Thymus (tissue), 11 donors: Measurements from ENCODE around the gene PARD3. TPM values are rescaled to one million over a fixed set of nuclear protein-coding genes. Genes with fewer than 3 reads are reported as not detected.

Experiments used
- DNase-seq, 9 donors: peaks; one replicate each; pipeline ENCODE4 v3.0.0-alpha.2; 2013; ENCODE audit warnings: low spot score in 9 of 9, low read depth in 6 of 9, missing footprints in 1 of 9
- H3K27ac ChIP-seq, 2 donors: one replicate each; pipeline ENCODE4 v1.5.1; 2013; ENCODE audit warnings: control low read depth in 1 of 2, low read depth in 1 of 2, low read length in 1 of 2, mild to moderate bottlenecking in 1 of 2, moderate library complexity in 1 of 2
- H3K27me3 ChIP-seq, 2 donors: one replicate each; pipeline ENCODE4 v1.5.1; 2013; ENCODE audit warnings: low read length in 1 of 2; ENCODE audit not compliant: control insufficient read depth in 2 of 2, insufficient read depth in 1 of 2
- H3K36me3 ChIP-seq, 2 donors: one replicate each; pipeline ENCODE4 v1.5.1; 2013; ENCODE audit warnings: low read length in 1 of 2, mild to moderate bottlenecking in 1 of 2, moderate library complexity in 1 of 2; ENCODE audit not compliant: control insufficient read depth in 2 of 2, insufficient read depth in 2 of 2
- H3K4me1 ChIP-seq, 2 donors: one replicate each; pipeline ENCODE4 v1.5.1; 2013; ENCODE audit warnings: low read length in 2 of 2; ENCODE audit not compliant: control insufficient read depth in 2 of 2, insufficient read depth in 2 of 2
- H3K4me3 ChIP-seq, 2 donors: one replicate each; pipeline ENCODE4 v1.5.1; 2013; ENCODE audit warnings: low read length in 2 of 2, control low read depth in 1 of 2, mild to moderate bottlenecking in 1 of 2
- H3K9me3 ChIP-seq, 2 donors: one replicate each; pipeline ENCODE4 v1.5.1; 2013; ENCODE audit warnings: low read length in 1 of 2, mild to moderate bottlenecking in 1 of 2; ENCODE audit not compliant: control insufficient read depth in 2 of 2, insufficient read depth in 1 of 2
- WGBS: extraction: QIAGEN DNeasy Blood & Tissue Kit; methylation state at CpG from one replicate; pipeline ENCODE4 v1.1.7; 2013; 5-methylcytosine and 5-hydroxymethylcytosine counted together
- polyA plus RNA-seq: library from polyadenylated mRNA; stranded (reverse); fragments of 200-250 nt; gene quantifications from one replicate; pipeline ENCODE4 v1.2.3, GENCODE V29; 2013
- total RNA-seq: library from RNA; stranded (reverse); fragments of 120-200 nt; gene quantifications from one replicate; pipeline ENCODE4 v1.2.4, GENCODE V29; 2013
- donor health status: healthy.

PARD3 gene
- total and polyA plus RNA-seq, 2 donors: 13.3 to 23.5 TPM

DNA sequence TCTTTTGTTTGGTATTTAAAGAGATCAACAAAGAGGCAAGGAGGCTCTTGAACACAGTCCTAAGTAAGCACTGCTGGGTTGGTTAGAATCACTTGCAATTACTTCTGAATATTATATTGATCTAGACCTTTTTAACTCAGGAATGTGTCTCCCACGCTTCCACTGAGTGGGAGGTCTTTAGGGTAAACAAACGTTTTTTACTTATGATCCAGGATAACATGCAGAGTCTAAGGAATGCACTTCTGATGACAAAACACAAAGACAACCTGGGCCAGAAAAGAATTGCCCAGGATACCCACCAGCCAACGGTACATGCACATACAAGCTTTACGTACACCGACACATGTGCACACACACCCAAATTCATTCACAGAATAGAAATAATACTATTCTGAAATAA lies 626.9 kb downstream of the PARD3 start:
- no peak overlapping the region for H3K27ac ChIP-seq
- no peaks in the 10 kb centered on the region for H3K27me3 ChIP-seq
- DNase-seq: no peak
- H3K4me1 ChIP-seq: peaks cover 0 to 8% of the 10 kb centered on the region in 2 donors
- no peaks in the 10 kb centered on the region for H3K9me3 ChIP-seq
- no peak overlapping the region for H3K4me3 ChIP-seq
- WGBS: 95% methylated on average over 5 of the region's 5 CpGs
- no peaks in the 10 kb centered on the region for H3K36me3 ChIP-seq

DNA sequence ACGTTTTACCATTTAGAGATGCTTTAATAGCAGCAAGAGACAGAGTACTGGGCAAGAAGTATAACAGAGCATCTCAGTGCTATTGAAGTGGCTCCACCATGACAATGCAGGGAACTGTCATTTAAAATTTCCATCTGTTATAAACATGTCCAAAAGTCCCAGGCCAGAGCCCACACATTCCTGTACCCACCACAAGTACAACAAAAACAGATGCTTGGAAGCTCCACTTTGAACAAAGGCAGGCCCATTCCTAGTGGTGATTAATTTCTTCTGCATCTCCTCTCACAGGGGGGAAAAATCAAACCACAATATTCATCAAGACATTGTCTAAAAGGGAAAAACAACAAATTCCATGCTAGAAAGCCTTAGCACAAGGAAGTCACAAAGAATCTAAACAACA lies 627.9 kb downstream of the PARD3 start:
- Histone ChIP-seq H3K4me3 (no peak overlapping the region), H3K27ac (no peak overlapping the region), H3K4me1 (peaks cover 0 to 8% of the 10 kb centered on the region in 2 donors), H3K36me3 (no peaks in the 10 kb centered on the region), H3K9me3 (no peaks in the 10 kb centered on the region), H3K27me3 (no peaks in the 10 kb centered on the region)
- no peak for DNase-seq
- 93% methylated on average over 1 of the region's 1 CpG for WGBS

DNA sequence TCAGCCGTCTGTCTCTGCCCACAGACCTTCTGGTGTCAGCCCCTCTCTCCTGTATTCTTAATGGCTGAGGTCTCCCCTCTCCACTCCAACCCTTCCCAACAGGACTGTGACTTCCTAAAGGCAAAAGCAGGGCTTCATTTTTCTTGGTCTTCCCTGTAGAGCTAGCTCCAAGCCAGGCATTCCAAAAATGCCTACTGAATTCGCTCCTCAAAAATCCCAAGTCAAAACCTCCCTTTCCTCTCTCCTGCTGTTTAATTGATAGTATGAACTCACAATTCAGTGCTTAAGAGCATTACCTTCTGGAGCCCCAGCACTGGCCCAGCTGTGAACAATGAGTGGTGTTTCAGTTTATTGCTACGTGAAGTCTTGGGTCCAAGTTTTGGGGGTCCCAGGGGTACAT lies 628.4 kb downstream of the PARD3 start:
- Histone ChIP-seq H3K4me3 (no peak overlapping the region), H3K27ac (no peak overlapping the region), H3K36me3 (no peaks in the 10 kb centered on the region), H3K27me3 (no peaks in the 10 kb centered on the region), H3K9me3 (no peaks in the 10 kb centered on the region), H3K4me1 (peaks cover 0 to 8% of the 10 kb centered on the region in 2 donors)
- no peak for DNase-seq
- WGBS: 99% methylated on average over 3 of the region's 3 CpGs

DNA sequence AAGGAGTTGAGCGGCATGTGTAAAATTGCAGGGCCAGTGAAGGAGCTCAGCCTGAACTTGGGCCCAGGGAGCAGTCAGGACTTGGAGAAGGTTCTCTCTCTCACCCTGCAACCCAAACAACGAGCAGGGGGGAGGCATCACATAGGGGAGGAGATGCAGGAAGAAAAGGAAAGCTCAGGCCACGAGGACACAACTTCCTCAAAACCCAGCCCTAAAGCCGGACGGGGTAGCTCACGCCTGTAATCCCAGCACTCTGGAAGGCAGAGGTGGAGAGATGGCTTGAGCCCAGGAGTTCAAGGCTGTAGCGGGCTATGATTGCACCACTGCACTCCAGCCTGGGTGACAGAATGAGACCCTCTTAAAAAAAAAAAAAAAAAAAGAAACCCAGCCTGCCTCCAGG lies 629.1 kb downstream of the PARD3 start:
- 82% methylated on average over 7 of the region's 7 CpGs for WGBS
- H3K27ac ChIP-seq: no peak overlapping the region
- DNase-seq: no peak
- no peaks in the 10 kb centered on the region for H3K9me3 ChIP-seq
- H3K27me3 ChIP-seq: no peaks in the 10 kb centered on the region
- H3K4me1 ChIP-seq: peaks cover 0 to 8% of the 10 kb centered on the region in 2 donors
- no peaks in the 10 kb centered on the region for H3K36me3 ChIP-seq
- no peak overlapping the region for H3K4me3 ChIP-seq

DNA sequence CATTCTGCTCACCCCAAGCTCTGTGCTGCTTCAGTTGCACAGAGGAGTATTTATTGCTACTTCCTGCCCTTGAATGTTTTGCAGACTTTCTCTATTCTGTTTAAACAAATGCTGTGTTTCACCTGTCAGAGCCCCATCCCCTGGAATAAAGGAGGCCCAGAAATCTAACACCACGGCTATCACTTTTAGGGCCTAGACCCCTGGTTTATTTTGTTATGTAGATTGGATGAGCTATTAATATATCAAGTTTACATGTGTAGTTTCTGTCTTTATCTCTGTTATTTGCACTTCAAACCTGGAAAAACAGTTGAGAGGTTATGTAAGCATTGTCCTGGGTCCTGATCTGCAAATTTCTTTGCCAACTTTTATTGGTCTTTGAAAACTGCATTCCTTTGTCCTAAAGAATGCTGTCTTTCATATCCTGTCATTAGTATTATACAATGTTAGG lies 630.1 kb downstream of the PARD3 start:
- Histone ChIP-seq H3K27ac (no peak overlapping the region), H3K4me3 (no peak overlapping the region), H3K27me3 (no peaks in the 10 kb centered on the region), H3K9me3 (no peaks in the 10 kb centered on the region), H3K36me3 (no peaks in the 10 kb centered on the region), H3K4me1 (peaks cover 0 to 8% of the 10 kb centered on the region in 2 donors)
- peak in 1 of 9 donors; percentile 23 for DNase-seq
- 89% methylated on average over 1 of the region's 1 CpG for WGBS

DNA sequence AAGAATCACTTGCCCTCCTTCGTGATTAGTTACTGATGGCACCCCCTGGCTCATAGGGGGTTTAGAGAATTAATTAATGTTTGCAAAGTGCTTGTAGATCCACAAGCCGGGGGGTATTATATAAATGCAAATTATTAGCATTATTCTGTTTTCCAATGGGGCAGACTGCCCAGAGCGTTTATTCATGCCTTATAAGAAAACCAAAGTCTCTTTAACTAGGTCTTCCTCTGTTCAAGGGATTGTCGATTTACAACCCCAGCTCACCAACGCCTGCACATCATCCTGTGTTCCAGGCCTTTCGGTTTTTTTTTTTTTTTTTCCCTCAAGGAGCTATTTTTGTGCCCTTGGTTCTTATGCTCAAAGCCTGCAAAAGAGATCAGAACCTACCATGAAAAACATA lies 630.7 kb downstream of the PARD3 start:
- H3K27me3 ChIP-seq: no peaks in the 10 kb centered on the region
- no peak overlapping the region for H3K4me3 ChIP-seq
- H3K4me1 ChIP-seq: peaks cover 0 to 8% of the 10 kb centered on the region in 2 donors
- DNase-seq: no peak
- WGBS: 91% methylated on average over 6 of the region's 6 CpGs
- H3K36me3 ChIP-seq: no peaks in the 10 kb centered on the region
- H3K27ac ChIP-seq: no peak overlapping the region
- no peaks in the 10 kb centered on the region for H3K9me3 ChIP-seq

DNA sequence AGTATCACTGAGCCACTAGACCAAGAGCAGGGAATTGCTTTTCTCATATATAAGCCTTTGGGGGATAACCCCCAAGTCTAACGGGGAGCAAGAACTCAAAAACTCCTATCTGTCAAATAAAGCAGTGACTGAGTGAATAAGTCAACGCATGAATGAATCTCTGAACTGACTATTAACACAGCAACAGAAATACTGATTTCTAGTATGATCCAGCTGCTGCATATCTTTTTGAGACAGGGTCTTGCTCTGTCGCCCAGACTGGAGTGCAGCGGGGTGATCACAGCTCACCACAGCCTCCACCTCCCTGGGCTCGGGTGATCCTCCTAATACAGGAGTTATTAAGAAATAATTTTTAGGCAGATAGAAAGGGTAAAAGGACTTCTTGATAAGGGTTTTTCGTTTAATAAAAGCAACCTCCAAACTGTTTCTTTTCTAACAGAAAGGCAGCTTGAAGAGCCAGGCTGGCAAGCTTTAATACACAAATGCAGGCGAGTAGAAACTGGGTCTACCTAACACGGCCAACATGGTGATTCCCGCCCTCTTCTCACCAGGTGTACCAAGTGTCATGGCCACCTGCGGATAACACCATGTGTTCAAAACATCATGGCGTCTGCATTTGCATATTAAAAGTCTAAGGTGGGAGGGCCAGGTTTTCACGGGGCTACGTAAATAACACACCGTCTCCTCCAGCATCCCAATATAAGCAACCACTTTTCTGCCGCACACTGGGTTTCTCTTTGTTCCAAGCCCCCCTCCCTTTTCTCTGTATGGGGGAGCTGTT lies 631.9 kb downstream of the PARD3 start:
- H3K36me3 ChIP-seq: no peaks in the 10 kb centered on the region
- no peak for DNase-seq
- no peak overlapping the region for H3K4me3 ChIP-seq
- H3K4me1 ChIP-seq: peaks cover 0 to 8% of the 10 kb centered on the region in 2 donors
- 97% methylated on average over 15 of the region's 15 CpGs for WGBS
- no peak overlapping the region for H3K27ac ChIP-seq
- H3K27me3 ChIP-seq: no peaks in the 10 kb centered on the region
- H3K9me3 ChIP-seq: no peaks in the 10 kb centered on the region

DNA sequence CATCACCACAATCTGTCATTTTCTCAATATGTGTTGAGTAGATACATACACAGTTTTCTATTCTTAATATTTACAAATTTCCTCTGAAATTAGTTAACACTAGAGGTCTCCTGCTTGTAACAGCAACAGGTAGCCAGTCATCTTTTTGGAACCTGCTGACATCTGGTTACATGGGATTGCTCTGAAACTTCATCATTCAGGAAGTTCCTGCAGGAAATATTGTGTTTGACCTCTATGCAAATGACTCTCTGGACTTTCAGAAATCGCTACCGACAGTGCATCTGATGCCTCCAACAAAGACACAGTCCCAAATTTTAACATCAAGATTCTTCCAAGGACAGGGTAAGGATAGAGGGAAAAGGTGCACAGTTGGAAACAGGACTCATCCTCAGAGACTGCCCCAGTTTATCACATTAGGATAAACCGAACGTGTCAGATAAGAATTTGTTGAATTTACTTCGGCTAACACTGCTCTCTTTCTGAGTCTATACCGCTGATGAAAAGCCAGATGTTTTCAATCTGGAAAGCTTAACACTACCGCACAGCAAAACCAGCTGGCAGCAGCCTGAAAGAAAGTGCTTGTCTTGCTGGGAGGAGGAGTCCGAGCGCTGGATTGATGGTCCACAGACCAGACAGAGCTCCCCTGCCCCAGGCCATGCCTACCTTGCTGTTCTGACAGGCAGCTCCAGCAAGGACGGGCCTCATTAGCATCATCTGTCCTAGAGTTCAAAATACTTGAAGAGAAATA lies 633.4 kb downstream of the PARD3 start:
- DNase-seq: no peak
- Histone ChIP-seq H3K27me3 (no peaks in the 10 kb centered on the region), H3K9me3 (no peaks in the 10 kb centered on the region), H3K36me3 (no peaks in the 10 kb centered on the region), H3K4me1 (peaks cover 0 to 11% of the 10 kb centered on the region in 2 donors), H3K4me3 (no peak overlapping the region), H3K27ac (no peak overlapping the region)
- WGBS: 93% methylated on average over 10 of the region's 10 CpGs

DNA sequence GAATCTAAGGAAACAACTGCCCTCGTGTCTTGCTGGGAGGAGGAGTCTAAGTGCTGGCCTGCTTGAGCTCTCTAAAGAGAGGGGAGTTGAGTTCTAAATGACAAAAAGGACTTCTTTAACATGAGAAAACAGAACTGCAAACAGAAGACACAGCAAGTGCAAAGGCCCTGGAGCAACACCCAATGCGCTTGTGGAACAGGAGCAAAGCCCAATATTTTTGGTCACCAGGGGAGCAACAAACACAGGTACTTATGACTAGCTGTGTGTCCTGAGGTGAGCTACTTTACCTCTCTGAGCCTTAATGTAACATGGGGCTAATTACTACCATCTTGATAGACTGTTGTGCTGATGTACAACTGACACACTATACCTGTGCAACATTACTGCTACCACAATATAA lies 634.3 kb downstream of the PARD3 start:
- Histone ChIP-seq H3K4me3 (no peak overlapping the region), H3K4me1 (peaks cover 0 to 7% of the 10 kb centered on the region in 2 donors), H3K9me3 (no peaks in the 10 kb centered on the region), H3K27ac (no peak overlapping the region), H3K36me3 (no peaks in the 10 kb centered on the region), H3K27me3 (no peaks in the 10 kb centered on the region)
- no peak for DNase-seq
- WGBS: 100% methylated on average over 2 of the region's 2 CpGs
